Loucy (cell line): ENCODE results near the gene CADM4.

ENCODE experiments used
- H2AFZ ChIP-seq: fragments of 200-600 bp; sonication (generic); 2 replicates; pipeline ENCODE4 v1.6.0; 2016; ENCODE audit warnings: antibody characterized with exemption, mild to moderate bottlenecking, low read length, moderate library complexity
- H3F3A ChIP-seq: fragments of 200-600 bp; 2 replicates; pipeline ENCODE4 v1.6.0; 2016; ENCODE audit warnings: antibody characterized with exemption, low read depth, mild to moderate bottlenecking
- H3K27me3 ChIP-seq: fragments of 200-600 bp; sonication (generic); 2 replicates; pipeline ENCODE4 v1.6.1; 2014; ENCODE audit warnings: low read length, mild to moderate bottlenecking; ENCODE audit not compliant: insufficient read depth, poor library complexity, severe bottlenecking
- H3K36me3 ChIP-seq: fragments of 200-600 bp; sonication (generic); 2 replicates; pipeline ENCODE4 v1.6.1; 2016; ENCODE audit warnings: low read length; ENCODE audit not compliant: insufficient read depth
- H3K4me1 ChIP-seq: fragments of 200-600 bp; sonication (generic); 2 replicates; pipeline ENCODE4 v1.5.1; 2014; ENCODE audit warnings: low read length, mild to moderate bottlenecking; ENCODE audit not compliant: insufficient read depth, poor library complexity, severe bottlenecking
- H3K4me2 ChIP-seq: fragments of 200-600 bp; sonication (generic); 2 replicates; pipeline ENCODE4 v1.6.0; 2014; ENCODE audit warnings: antibody characterized with exemption, low read length, low read depth, mild to moderate bottlenecking; ENCODE audit not compliant: poor library complexity, severe bottlenecking
- H3K4me3 ChIP-seq: fragments of 200-600 bp; sonication (generic); 2 replicates; pipeline ENCODE4 v1.5.1; 2014; ENCODE audit warnings: low read length, mild to moderate bottlenecking, mixed read lengths; ENCODE audit not compliant: poor library complexity, severe bottlenecking
- H3K79me2 ChIP-seq: fragments of 200-600 bp; sonication (generic); 2 replicates; pipeline ENCODE4 v1.6.1; 2014; ENCODE audit warnings: low read length; ENCODE audit not compliant: insufficient read depth
- H3K9ac ChIP-seq: fragments of 200-600 bp; sonication (generic); 2 replicates; pipeline ENCODE4 v1.6.0; 2014; ENCODE audit warnings: mild to moderate bottlenecking, low read depth, low read length, moderate library complexity; ENCODE audit not compliant: poor library complexity, severe bottlenecking
- H3K9me2 ChIP-seq: fragments of 200-600 bp; sonication (generic); replicated peaks from 2 replicates; pipeline ENCODE4 v1.6.1; 2016; ENCODE audit warnings: low read depth, low read length, mixed read lengths
- H3K9me3 ChIP-seq: fragments of 200-600 bp; sonication (generic); 2 replicates; pipeline ENCODE4 v1.6.1; 2014; ENCODE audit warnings: mild to moderate bottlenecking, antibody characterized with exemption, low read length, low read depth; ENCODE audit not compliant: insufficient read depth
- H4K20me1 ChIP-seq: fragments of 200-600 bp; sonication (generic); 2 replicates; pipeline ENCODE4 v1.6.0; 2014; ENCODE audit warnings: antibody characterized with exemption, low read length, mild to moderate bottlenecking; ENCODE audit not compliant: insufficient read depth, poor library complexity, severe bottlenecking
- EZH2phosphoT487 ChIP-seq: fragments of 200-600 bp; IDR thresholded peaks from 2 replicates; pipeline ENCODE4 v1.6.1; 2018; ENCODE audit warnings: antibody characterized with exemption, mild to moderate bottlenecking, moderate library complexity, borderline replicate concordance
- TF ChIP-seq, protein P1 (sequence below): fragments of 200-600 bp; sonication (generic); conservative IDR thresholded peaks from 2 replicates; pipeline ENCODE4 v1.5.1; 2014; ENCODE audit warnings: mild to moderate bottlenecking, antibody characterized with exemption, low read length

The CADM4 gene

DNA sequence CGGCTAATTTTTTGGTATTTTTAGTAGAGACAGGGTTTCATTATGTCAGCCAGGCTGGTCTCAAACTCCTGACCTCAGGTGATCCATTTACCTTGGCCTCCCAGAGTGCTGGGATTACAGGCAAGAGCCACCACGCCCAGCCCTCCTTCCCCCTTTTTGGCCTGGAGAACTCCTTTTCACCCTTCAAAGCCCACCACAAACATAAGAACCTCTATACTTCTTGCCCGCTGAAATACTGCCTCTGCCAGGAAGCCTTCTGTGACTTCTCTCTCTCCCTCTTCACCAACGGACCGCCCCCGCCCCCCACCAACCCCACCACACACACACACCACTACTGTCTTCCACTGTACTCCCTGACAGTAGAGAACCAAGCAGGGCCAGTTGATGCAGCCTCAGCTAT lies 22.7 kb downstream of the CADM4 start:
- Histone ChIP-seq H2AFZ (no peak overlapping the region), H4K20me1 (peaks cover 51% of the 10 kb centered on the region), H3K4me1 (peaks cover 35% of the 10 kb centered on the region), H3K36me3 (peaks cover 18% of the 10 kb centered on the region; the same call in 1 of the 2 replicates), H3K9ac (peak overlapping the region; percentile 26), H3F3A (no peaks in the 10 kb centered on the region; the same call in 1 of the 2 replicates), H3K9me3 (no peaks in the 10 kb centered on the region), H3K9me2 (no peaks in the 10 kb centered on the region), H3K27me3 (no peaks in the 10 kb centered on the region), H3K4me3 (peak overlapping the region; percentile 20), H3K4me2 (peak overlapping the region; percentile 61), H3K79me2 (peaks cover 85% of the 10 kb centered on the region)
- TF ChIP-seq, protein P1, sequence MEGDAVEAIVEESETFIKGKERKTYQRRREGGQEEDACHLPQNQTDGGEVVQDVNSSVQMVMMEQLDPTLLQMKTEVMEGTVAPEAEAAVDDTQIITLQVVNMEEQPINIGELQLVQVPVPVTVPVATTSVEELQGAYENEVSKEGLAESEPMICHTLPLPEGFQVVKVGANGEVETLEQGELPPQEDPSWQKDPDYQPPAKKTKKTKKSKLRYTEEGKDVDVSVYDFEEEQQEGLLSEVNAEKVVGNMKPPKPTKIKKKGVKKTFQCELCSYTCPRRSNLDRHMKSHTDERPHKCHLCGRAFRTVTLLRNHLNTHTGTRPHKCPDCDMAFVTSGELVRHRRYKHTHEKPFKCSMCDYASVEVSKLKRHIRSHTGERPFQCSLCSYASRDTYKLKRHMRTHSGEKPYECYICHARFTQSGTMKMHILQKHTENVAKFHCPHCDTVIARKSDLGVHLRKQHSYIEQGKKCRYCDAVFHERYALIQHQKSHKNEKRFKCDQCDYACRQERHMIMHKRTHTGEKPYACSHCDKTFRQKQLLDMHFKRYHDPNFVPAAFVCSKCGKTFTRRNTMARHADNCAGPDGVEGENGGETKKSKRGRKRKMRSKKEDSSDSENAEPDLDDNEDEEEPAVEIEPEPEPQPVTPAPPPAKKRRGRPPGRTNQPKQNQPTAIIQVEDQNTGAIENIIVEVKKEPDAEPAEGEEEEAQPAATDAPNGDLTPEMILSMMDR = no peak
- TF ChIP-seq EZH2phosphoT487 = no peak

DNA sequence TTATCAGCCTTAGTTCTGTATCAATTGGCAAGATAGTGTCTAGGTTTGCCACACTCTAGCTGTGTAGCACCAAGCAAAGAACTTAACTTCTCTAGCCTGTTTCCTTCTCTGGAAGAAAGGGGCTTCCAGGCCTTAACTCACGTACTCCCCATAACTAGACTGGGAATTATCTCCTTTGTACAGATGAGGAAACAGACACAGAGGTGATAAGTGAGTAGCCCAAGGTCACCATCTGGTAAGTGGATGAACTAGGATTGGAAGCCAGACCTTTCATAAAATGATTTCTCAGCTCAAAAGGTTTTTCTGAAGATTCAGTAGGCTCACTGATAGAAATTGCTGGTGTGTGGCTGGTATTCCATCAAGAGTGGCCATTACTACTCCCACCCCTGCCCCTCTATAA lies 23.3 kb downstream of the CADM4 start:
- Histone ChIP-seq H3K9ac (peak overlapping the region; percentile 46), H3K9me3 (no peaks in the 10 kb centered on the region), H3K27me3 (no peaks in the 10 kb centered on the region), H3K4me3 (peak overlapping the region; percentile 20), H3K36me3 (peaks cover 23% of the 10 kb centered on the region; the same call in 1 of the 2 replicates), H3F3A (no peaks in the 10 kb centered on the region), H2AFZ (no peak overlapping the region), H4K20me1 (peaks cover 47% of the 10 kb centered on the region), H3K4me1 (peaks cover 35% of the 10 kb centered on the region), H3K4me2 (peak overlapping the region; percentile 61), H3K79me2 (peaks cover 91% of the 10 kb centered on the region), H3K9me2 (no peaks in the 10 kb centered on the region)
- TF ChIP-seq, protein P1 = no peak
- TF ChIP-seq EZH2phosphoT487 = no peak

DNA sequence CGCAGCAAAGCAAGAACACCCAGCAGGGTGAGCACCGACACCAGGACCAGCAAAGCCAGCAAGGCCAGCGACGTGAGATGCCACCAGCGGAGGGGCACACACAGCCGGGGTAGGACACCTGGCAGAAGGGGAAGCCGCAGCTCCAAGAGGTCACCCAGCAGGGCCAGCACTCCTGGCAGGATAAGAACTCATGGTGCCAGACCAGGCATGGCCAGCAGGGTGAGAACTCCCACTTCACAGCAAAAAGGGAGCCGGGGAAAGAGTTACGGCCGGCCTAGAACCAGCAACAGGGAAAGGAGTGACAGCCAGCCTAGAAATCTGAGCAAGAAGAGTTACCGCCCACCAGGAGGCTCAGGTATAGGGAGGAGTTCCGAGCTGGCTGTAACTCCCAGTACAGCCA lies 27.3 kb downstream of the CADM4 start:
- H3K9me3 ChIP-seq = no peaks in the 10 kb centered on the region
- H4K20me1 ChIP-seq = peaks cover 48% of the 10 kb centered on the region
- no peak overlapping the region for H3K4me3 ChIP-seq
- H3K4me1 ChIP-seq = peaks cover 13% of the 10 kb centered on the region
- no peak overlapping the region for H3K4me2 ChIP-seq
- H3F3A ChIP-seq = no peaks in the 10 kb centered on the region
- no peak overlapping the region for H3K9ac ChIP-seq
- H2AFZ ChIP-seq = no peak overlapping the region
- no peaks in the 10 kb centered on the region for H3K27me3 ChIP-seq
- H3K79me2 ChIP-seq = peaks cover 83% of the 10 kb centered on the region
- H3K36me3 ChIP-seq = peaks cover 34% of the 10 kb centered on the region; the same call in 1 of the 2 replicates
- TF ChIP-seq, protein P1 = no peak
- TF ChIP-seq EZH2phosphoT487 = no peak
- no peaks in the 10 kb centered on the region for H3K9me2 ChIP-seq
